Effector memory CD4-positive, alpha-beta T cell (primary cell): Measurements from ENCODE around the gene IFI44.

Experiments
- DNase-seq, 3 donors: peaks; one replicate each; pipeline ENCODE4 v3.0.0-alpha.2; 2020
- H3K27ac ChIP-seq: 2 replicates; pipeline ENCODE4 v1.7.0; 2013; ENCODE audit warnings: mild to moderate bottlenecking, low read length, moderate library complexity; ENCODE audit not compliant: insufficient read depth, poor library complexity, severe bottlenecking
- H3K27me3 ChIP-seq: replicated peaks from 2 replicates; pipeline ENCODE4 v1.7.0; 2013; ENCODE audit warnings: mild to moderate bottlenecking, low read length; ENCODE audit not compliant: insufficient read depth, control insufficient read depth, poor library complexity, severe bottlenecking
- H3K36me3 ChIP-seq: 2 replicates; pipeline ENCODE4 v1.7.0; 2013; ENCODE audit warnings: mild to moderate bottlenecking, low read length, moderate library complexity; ENCODE audit not compliant: control insufficient read depth, insufficient read depth
- H3K4me1 ChIP-seq: 2 replicates; pipeline ENCODE4 v1.7.0; 2013; ENCODE audit warnings: low read length, mild to moderate bottlenecking; ENCODE audit not compliant: control insufficient read depth, insufficient read depth, poor library complexity, severe bottlenecking
- H3K4me3 ChIP-seq: 2 replicates; pipeline ENCODE4 v1.7.0; 2013; ENCODE audit warnings: low read length, low read depth, mild to moderate bottlenecking; ENCODE audit not compliant: insufficient read depth, poor library complexity, severe bottlenecking
- H3K9me3 ChIP-seq: 2 replicates; pipeline ENCODE4 v1.7.0; 2013; ENCODE audit warnings: mild to moderate bottlenecking, low read length, moderate library complexity; ENCODE audit not compliant: control insufficient read depth

The IFI44 gene

DNA sequence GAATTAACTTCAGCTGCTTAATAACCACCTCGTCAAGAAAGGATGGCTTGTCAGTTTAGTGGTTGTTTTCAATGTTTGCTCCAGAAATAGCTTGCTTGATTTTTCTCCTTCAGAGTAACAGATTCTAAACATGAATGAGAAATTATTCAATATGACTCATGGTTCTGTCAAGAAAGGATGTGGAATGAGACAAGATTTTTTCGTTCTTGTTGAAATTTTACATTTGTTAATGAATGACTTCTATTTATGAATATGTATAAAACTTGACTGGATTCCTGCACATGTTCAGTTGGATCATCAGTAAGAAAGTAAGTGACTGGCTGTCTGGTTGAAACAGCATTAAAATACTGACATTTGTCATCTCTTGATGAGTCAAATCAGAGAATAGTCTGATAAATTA, 38.3 kb downstream of the IFI44 start:
- Histone ChIP-seq H3K27ac (no peak overlapping the region), H3K9me3 (no peaks in the 10 kb centered on the region), H3K4me3 (no peak overlapping the region), H3K27me3 (no peaks in the 10 kb centered on the region), H3K4me1 (no peaks in the 10 kb centered on the region), H3K36me3 (no peaks in the 10 kb centered on the region)
- DNase-seq, result no peak

DNA sequence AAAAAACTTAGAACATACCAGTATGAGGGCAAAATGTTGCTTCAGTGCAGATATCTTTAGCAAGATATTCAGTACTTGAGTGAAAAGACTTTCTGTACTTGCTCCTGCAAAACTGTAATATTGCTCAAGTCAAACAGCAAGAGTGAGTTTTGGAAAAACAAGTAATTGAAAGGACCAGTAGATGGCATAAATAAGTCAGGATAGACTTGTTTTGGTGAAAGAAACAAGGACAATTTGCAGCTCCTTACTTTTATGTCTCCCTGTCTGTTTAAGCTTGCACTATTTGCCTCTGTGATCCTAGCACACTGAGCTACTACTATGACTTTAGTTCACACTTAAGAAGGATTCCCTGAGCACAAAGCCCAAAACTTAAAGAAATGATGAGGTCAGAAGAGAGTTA, 39.1 kb downstream of the IFI44 start:
- H3K4me3 ChIP-seq, result no peak overlapping the region
- no peaks in the 10 kb centered on the region for H3K36me3 ChIP-seq
- no peaks in the 10 kb centered on the region for H3K4me1 ChIP-seq
- no peak overlapping the region for H3K27ac ChIP-seq
- H3K9me3 ChIP-seq, result no peaks in the 10 kb centered on the region
- no peak for DNase-seq
- no peaks in the 10 kb centered on the region for H3K27me3 ChIP-seq

DNA sequence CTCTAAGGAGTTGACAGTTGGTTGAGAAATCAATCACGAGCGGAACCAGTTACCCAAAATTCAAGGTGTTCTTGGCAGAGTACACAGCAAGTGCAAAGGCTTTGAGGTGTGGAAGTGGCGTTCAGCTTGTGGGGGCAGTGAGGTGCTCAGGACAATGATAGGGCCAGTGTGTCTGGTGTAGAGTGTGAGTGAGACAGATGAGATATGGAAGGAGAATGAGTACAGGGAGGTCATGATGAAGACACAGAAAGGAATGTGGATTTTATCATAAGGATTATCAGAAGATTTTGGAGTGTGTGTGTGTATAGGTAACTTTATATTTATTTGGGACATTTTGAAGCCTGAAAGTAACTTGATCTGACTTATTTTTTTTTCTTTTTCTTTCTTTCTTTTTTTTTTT, 40.9 kb downstream of the IFI44 start:
- Histone ChIP-seq H3K36me3 (no peaks in the 10 kb centered on the region), H3K27ac (no peak overlapping the region), H3K9me3 (no peaks in the 10 kb centered on the region), H3K4me3 (no peak overlapping the region), H3K4me1 (no peaks in the 10 kb centered on the region), H3K27me3 (no peaks in the 10 kb centered on the region)
- DNase-seq, result no peak

DNA sequence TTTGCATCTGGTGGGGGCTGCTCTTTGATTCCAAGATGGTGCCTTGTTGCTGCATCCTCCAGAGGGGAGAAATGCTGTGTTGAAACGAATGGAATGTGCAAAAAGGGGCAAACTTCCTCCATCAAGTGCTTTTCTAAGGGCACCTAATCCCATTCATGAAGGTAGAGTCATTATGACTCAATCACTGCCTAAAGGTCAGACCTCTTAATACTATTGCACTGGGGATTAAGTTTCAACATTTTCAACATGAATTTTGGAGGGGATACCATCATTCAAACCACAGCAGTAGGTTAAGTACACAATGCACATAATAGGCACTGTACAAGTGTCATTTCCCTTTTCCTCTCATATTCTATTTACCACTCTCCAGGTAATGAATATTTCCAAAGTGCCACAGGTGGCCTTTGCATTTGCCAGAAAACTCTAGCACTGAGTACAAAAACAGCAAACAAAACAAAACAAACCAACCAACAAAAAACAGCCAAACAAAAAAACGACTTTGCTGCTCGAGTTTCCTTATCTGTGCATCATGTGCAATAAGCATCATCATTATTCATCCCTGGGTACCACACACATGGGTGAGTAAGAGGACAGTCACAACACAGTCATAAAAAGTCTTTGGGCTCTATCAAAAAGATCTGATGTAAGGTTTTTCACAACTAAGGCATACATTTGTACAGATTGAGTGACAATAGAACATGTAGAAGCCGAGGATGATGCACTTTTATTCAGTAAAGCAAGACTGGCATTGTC, 42.5 kb downstream of the IFI44 start:
- DNase-seq, result no peak
- H3K27me3 ChIP-seq, result no peaks in the 10 kb centered on the region
- H3K4me3 ChIP-seq, result no peak overlapping the region
- H3K4me1 ChIP-seq, result no peaks in the 10 kb centered on the region
- no peak overlapping the region for H3K27ac ChIP-seq
- no peaks in the 10 kb centered on the region for H3K36me3 ChIP-seq
- no peaks in the 10 kb centered on the region for H3K9me3 ChIP-seq

DNA sequence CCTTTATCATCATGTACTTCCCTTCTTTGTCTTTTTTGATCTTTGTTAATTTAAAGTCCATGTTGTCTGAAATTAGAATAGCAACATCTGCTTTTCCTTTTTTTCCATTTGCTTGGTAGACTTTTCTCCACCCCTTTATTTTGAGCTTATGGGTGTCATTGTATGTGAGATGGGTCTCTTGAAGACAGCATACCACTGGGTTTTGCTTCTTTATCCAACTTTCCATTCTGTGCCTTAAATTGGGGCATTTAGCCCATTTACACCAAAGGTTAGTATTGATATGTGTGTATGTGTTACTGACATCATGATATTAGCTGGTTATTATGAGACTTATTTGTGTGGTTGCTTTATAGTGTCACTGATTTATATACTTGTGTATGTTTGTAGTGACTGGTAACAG, 50.2 kb downstream of the IFI44 start:
- DNase-seq, result no peak
- no peaks in the 10 kb centered on the region for H3K27me3 ChIP-seq
- no peaks in the 10 kb centered on the region for H3K9me3 ChIP-seq
- H3K36me3 ChIP-seq, result no peaks in the 10 kb centered on the region
- no peak overlapping the region for H3K4me3 ChIP-seq
- no peak overlapping the region for H3K27ac ChIP-seq
- H3K4me1 ChIP-seq, result no peaks in the 10 kb centered on the region

DNA sequence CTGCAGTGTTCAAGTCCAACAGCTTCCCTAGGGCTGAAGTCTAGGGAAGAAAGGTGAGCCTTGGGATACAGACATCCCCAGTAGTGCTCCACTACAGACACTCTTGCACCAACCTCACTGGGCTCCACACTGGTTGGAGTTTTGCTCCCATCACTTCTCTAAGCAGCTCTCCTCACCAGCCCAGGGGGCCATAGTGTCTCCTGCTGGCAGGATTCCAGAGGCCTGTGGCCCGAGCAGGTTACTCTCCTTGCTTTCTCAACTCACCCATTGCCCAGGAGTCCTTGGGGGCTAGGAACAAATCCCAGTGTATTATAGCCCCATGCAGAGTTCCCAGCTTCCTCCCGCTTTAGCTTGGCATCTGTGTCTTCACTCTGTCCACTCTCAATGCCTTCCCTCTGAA, 52.8 kb downstream of the IFI44 start:
- no peak overlapping the region for H3K27ac ChIP-seq
- DNase-seq, result no peak
- no peaks in the 10 kb centered on the region for H3K27me3 ChIP-seq
- H3K36me3 ChIP-seq, result no peaks in the 10 kb centered on the region
- no peak overlapping the region for H3K4me3 ChIP-seq
- no peaks in the 10 kb centered on the region for H3K9me3 ChIP-seq
- H3K4me1 ChIP-seq, result no peaks in the 10 kb centered on the region

DNA sequence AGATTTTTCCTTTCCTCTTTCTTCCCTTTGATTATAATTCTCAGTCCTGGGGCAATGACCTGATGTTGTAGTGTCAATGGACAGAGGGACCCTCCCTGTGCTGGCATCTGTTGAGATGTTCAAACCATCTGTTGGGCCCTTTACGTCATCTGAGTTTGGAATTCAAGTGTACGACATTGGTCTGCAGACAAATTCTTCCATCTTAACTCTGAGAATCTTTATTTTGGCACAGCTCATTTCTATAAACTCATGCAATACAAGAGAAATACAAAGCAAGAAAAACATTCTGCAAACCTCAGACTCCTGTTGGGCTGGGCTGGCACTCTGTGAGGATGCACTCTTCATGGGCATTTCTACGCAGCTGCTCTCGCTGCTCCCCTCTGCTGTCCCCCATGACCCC, 54.2 kb downstream of the IFI44 start:
- no peak for DNase-seq
- Histone ChIP-seq H3K36me3 (no peaks in the 10 kb centered on the region), H3K4me1 (no peaks in the 10 kb centered on the region), H3K4me3 (no peak overlapping the region), H3K27me3 (no peaks in the 10 kb centered on the region), H3K27ac (no peak overlapping the region), H3K9me3 (no peaks in the 10 kb centered on the region)

DNA sequence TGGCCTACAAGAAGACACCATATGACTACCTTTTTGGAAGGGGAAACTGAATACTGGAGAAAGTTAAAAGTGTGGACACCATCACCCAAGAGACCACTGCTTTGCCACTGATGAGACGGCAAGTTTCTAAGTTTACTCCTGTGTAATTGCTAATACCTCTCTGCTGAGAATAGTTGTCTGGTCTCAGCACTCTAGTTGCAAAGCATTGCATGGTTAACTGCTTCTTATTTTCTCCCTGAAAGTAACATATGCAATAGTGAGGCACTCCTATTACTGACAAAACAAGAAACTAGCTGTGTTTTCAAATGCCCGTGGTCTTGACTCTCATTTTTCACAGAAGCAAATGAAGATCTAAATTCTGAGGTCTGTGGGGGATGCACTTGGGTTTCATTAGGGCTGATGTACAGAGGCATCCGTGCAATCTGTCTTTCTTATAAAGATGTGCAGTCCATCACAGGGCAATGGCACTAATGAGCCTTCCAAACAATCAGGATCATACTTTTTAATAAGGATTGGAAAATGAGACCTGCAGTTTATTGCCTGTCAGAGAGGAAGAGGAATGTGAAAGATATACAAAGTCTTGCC, 62.9 kb downstream of the IFI44 start:
- H3K27me3 ChIP-seq, result no peaks in the 10 kb centered on the region
- no peak overlapping the region for H3K4me3 ChIP-seq
- H3K4me1 ChIP-seq, result no peaks in the 10 kb centered on the region
- no peaks in the 10 kb centered on the region for H3K9me3 ChIP-seq
- no peaks in the 10 kb centered on the region for H3K36me3 ChIP-seq
- DNase-seq, result no peak
- no peak overlapping the region for H3K27ac ChIP-seq

DNA sequence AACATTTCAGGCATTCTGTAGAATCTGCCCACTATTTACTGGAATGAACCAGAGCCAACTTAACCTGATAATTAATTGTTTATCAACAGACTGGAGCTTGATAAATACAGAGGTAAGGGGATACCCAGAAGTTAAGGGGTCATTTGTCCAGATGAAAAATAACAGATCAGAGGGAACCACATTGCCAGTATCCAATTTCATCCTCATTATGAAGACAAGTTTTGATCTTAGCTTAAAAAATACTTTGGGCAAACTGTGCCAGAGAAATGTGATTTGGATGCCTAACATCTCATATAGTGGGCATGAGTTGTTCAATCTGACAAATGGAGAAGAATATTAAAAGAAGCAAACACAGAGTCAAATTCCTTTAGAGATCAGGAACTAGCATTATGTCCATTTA, 63.7 kb downstream of the IFI44 start:
- no peaks in the 10 kb centered on the region for H3K36me3 ChIP-seq
- H3K4me1 ChIP-seq, result no peaks in the 10 kb centered on the region
- no peak for DNase-seq
- no peaks in the 10 kb centered on the region for H3K9me3 ChIP-seq
- no peak overlapping the region for H3K27ac ChIP-seq
- H3K4me3 ChIP-seq, result no peak overlapping the region
- no peaks in the 10 kb centered on the region for H3K27me3 ChIP-seq
